PC-3 (cell line): ENCODE measurements around the gene CCND3.

Experiments used
- CTCF ChIP-seq: fragments of 300-600 bp; sonication (generic); conservative IDR thresholded peaks from 2 replicates; pipeline ENCODE4 v1.5.1; 2017; ENCODE audit warnings: antibody characterized with exemption, low read depth, mild to moderate bottlenecking, low read length
- EZH2 ChIP-seq: fragments of 300-600 bp; sonication (generic); IDR thresholded peaks from one replicate; pipeline ENCODE4 v1.6.1; 2017; ENCODE audit warnings: antibody characterized with exemption, mild to moderate bottlenecking, low read length; ENCODE audit not compliant: unreplicated experiment
- EZH2phosphoT487 ChIP-seq: fragments of 300-600 bp; sonication (generic); IDR thresholded peaks from 2 replicates; pipeline ENCODE4 v1.6.1; 2018; ENCODE audit warnings: mild to moderate bottlenecking, antibody characterized with exemption, low read length, borderline replicate concordance

- TF ChIP-seq CTCF (no peak), EZH2 (no peak), EZH2phosphoT487 (no peak)
Observed at GRCh38 chr6:41927253-41927652, 14.4 kb downstream of the CCND3 start.
